Activated T-cell treated with anti-CD3 and anti-CD28 coated beads, Interleukin-2, amount 50 U/mL, for 72 hours (primary cell): ENCODE data around the gene FITM1. TPM values are rescaled to one million over a fixed set of nuclear protein-coding genes. Genes with fewer than 3 reads are reported as not detected.
"Not testable (repeated sequence)": the region's sequence is repeated elsewhere in the genome, so short reads cannot be mapped to it uniquely, and the experiment has no call there.

Source experiments
- ATAC-seq, 2 donors: fragments of 150-1000 bp; cut with Tn5 transposase; replicated peaks in 1 of 2; 2 replicates each; pipeline ENCODE4 v1.10.0; 2021; ENCODE audit warnings: moderate library complexity in 2 of 2, mild to moderate bottlenecking in 1 of 2
- DNase-seq, 2 donors: peaks; one replicate each; pipeline ENCODE4 v3.0.0; 2021 to 2022; ENCODE audit warnings: mixed read lengths in 1 of 2
- H3K27ac Mint-ChIP-seq: one replicate; pipeline ENCODE4 v1.8.0; 2022; ENCODE audit warnings: mild to moderate bottlenecking, moderate library complexity, mixed read lengths
- H3K27me3 Mint-ChIP-seq: one replicate; pipeline ENCODE4 v1.8.0; 2022; ENCODE audit warnings: low read depth, mixed read lengths
- H3K36me3 Mint-ChIP-seq, 2 donors: one replicate each; pipeline ENCODE4 v1.8.0; 2022; ENCODE audit warnings: mixed read lengths in 2 of 2, mild to moderate bottlenecking in 1 of 2; ENCODE audit not compliant: insufficient read depth in 2 of 2
- H3K4me1 Mint-ChIP-seq: one replicate; pipeline ENCODE4 v1.8.0; 2022; ENCODE audit warnings: low read depth, mixed read lengths
- H3K4me3 Mint-ChIP-seq, 2 donors: one replicate each; pipeline ENCODE4 v1.8.0; 2022; ENCODE audit warnings: mild to moderate bottlenecking in 2 of 2, mixed read lengths in 2 of 2, moderate library complexity in 2 of 2
- H3K9me3 Mint-ChIP-seq, 2 donors: one replicate each; pipeline ENCODE4 v1.8.0; 2022; ENCODE audit warnings: mixed read lengths in 2 of 2
- total RNA-seq, 2 donors: library from RNA; stranded (reverse); gene quantifications; one replicate each; pipeline ENCODE4 v1.2.3, GENCODE V29; 2022

Gene FITM1
- total RNA-seq, 2 donors from 2014 or later, result 0.46 to 2.2 TPM

DNA sequence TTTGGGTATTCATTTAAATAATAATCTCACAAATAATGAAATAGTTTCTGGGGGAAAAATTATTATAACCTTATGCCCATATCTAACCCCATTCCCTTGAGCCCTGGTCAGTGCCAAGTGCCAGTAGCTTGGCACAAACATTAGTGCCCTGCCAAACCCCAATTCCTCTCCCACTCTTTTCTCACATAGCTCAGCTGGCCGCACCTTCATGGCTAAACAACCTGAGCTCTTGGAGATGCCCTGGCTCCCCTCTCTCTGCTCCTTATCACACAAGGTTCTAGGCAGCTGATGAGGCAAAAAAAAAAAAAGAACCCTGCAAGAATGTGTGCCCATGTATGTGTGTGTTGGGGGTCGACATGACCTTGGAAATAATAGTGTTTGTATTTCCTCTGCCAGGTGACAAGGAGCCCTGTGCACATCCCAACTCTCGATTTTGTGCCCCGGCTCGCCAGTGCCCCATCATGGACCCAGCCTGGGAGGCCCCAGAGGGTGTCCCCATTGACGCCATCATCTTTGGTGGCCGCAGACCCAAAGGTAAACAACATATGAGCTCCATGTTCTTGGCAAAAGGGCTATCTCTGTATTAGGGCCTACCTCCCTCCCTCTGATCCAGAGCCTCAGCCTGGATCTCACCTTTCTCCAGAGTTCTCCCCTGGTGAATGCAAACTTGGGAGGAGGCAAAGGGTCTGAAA is 28.0 kb upstream of the FITM1 start:
- Mint-ChIP-seq H3K9me3 (no peaks in the 10 kb centered on the region), H3K36me3 (peaks cover 12 to 37% of the 10 kb centered on the region in 2 donors), H3K27ac (no peak overlapping the region), H3K4me3 (no peak overlapping the region), H3K27me3 (no peaks in the 10 kb centered on the region), H3K4me1 (no peaks in the 10 kb centered on the region)
- no peak for ATAC-seq
- DNase-seq, result no peak

DNA sequence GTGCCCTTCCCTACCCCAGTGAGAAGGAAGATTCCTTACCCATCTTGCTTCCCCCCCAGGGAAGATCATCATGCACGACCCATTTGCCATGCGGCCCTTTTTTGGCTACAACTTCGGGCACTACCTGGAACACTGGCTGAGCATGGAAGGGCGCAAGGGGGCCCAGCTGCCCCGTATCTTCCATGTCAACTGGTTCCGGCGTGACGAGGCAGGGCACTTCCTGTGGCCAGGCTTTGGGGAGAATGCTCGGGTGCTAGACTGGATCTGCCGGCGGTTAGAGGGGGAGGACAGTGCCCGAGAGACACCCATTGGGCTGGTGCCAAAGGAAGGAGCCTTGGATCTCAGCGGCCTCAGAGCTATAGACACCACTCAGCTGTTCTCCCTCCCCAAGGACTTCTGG is 27.0 kb upstream of the FITM1 start:
- DNase-seq (no peak), ATAC-seq (no peak)
- H3K4me3 Mint-ChIP-seq, result no peak overlapping the region
- H3K27ac Mint-ChIP-seq, result no peak overlapping the region
- peaks cover 12 to 32% of the 10 kb centered on the region in 2 donors for H3K36me3 Mint-ChIP-seq
- no peaks in the 10 kb centered on the region for H3K9me3 Mint-ChIP-seq
- H3K27me3 Mint-ChIP-seq, result no peaks in the 10 kb centered on the region
- peaks cover 4% of the 10 kb centered on the region for H3K4me1 Mint-ChIP-seq

DNA sequence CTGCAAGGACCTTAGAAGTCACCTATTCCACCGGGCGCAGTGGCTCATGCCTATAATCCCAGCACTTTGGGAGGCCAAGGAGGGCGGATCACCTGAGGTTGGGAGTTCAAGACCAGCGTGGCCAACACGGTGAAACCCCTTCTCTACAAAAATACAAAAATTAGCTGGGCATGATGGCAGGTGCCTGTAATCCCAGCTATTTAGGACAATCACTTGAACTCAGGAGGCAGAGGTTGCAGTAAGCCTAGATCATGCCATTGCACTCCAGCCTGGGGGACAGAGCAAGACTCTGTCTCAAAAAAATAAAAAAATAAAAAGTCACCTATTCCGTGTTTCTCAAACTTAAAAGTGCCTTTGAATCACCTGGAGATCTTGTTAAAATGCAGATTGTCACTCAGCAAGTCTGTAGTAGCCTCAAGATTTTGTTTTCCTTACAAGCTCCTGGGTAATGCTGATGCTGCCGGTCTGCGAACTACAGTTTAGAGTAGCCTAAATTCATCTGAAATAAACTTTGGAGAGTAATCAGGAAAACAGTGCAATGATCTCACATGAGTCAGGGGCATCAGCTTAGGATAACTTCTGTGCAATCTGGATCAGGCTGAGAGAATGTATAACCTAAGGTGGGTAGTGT is 24.7 kb upstream of the FITM1 start:
- H3K27me3 Mint-ChIP-seq, H3K9me3 Mint-ChIP-seq, DNase-seq, ATAC-seq, H3K4me3 Mint-ChIP-seq: not testable (repeated sequence)
- Mint-ChIP-seq H3K27ac (peak overlapping the region; percentile 81), H3K36me3 (peaks cover 9 to 27% of the 10 kb centered on the region in 2 donors), H3K4me1 (peaks cover 19% of the 10 kb centered on the region)

DNA sequence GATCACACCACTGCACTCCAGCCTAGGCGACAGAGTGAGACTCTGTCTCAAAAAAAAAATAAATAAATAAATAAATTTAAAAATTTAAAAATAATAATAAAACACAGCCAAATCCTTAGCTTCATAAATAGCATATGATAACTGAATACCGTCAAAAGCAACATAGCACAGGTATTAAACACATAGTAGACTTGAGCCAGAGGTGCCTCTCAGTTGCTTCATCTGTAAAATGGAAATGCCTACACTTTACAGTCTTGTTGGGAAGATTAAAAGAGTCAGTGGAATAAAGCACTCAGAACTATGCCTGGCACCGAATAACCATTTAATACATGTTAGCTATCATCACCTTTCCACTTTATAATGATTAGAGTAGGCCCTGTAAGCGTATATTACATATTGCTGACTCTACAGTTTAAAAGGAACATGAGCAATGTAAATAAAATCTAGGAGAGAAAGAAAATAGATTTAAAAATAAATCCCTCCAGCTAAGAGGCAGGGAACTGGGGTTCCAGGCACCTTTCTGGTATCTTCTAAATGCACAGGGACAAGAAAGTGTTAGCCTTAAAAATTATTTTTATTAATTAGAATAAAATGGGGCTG is 23.7 kb upstream of the FITM1 start:
- Mint-ChIP-seq H3K27ac (peak overlapping the region; percentile 22), H3K4me1 (peaks cover 19% of the 10 kb centered on the region), H3K27me3 (no peaks in the 10 kb centered on the region), H3K9me3 (no peaks in the 10 kb centered on the region), H3K4me3 (no peak overlapping the region), H3K36me3 (peaks cover 9 to 27% of the 10 kb centered on the region in 2 donors)
- DNase-seq, result no peak
- no peak for ATAC-seq

DNA sequence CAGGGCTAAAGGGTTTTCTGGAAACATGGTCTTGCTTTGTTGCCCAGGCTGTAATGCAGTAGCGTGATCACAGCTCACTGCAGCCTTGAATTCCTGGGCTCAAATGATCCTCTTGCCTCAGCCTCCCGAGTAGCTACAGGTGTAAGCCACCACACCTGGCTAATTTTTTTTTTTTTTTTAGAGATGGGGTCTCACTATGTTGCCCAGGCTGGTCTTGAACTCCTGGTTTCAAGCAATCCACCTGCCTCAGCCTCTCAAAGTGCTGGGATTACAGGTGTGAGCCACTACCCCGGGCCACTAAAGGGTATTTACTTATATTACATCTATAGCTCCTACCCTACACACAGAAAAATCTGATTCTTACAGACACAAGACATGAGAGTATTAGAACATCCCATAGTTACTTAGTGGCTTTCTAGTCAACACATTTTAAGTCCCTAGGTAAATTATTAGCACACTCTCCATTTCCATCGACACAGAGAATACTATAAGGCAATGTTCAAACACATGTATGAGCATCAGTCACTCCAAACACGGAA is 22.1 kb upstream of the FITM1 start:
- Mint-ChIP-seq H3K4me1 (peaks cover 19% of the 10 kb centered on the region), H3K4me3 (peak overlapping the region; percentile 24 to 30), H3K36me3 (peaks cover 6 to 15% of the 10 kb centered on the region in 2 donors), H3K27me3 (no peaks in the 10 kb centered on the region), H3K27ac (peak overlapping the region; percentile 87), H3K9me3 (no peaks in the 10 kb centered on the region)
- DNase-seq, result no peak
- peak in 1 of 2 donors; percentile 37 for ATAC-seq

DNA sequence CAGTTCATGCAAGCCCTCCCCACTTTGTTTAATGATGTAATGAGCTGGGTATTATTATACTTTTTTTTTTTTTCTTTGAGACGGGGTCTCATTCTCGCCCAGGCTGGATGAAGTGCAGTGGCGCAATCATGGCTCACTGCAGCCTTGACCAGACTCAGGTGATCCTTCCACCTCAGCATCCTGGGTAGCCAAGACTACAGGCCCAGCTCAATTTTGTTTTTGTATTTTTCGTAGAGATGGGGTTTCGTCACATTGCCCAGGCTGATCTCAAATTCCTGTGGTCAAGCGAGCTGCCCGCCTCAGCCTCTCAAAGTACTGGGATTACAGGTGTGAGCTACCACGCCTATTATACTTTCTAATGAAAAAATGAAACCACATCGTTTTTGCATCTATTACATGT is 20.4 kb upstream of the FITM1 start:
- no peak for ATAC-seq
- DNase-seq, result no peak
- Mint-ChIP-seq H3K36me3 (peaks cover under 1 to 1% of the 10 kb centered on the region in 2 donors), H3K9me3 (no peaks in the 10 kb centered on the region), H3K4me1 (peaks cover 20% of the 10 kb centered on the region), H3K4me3 (no peak overlapping the region), H3K27me3 (no peaks in the 10 kb centered on the region), H3K27ac (peak overlapping the region; percentile 28)

DNA sequence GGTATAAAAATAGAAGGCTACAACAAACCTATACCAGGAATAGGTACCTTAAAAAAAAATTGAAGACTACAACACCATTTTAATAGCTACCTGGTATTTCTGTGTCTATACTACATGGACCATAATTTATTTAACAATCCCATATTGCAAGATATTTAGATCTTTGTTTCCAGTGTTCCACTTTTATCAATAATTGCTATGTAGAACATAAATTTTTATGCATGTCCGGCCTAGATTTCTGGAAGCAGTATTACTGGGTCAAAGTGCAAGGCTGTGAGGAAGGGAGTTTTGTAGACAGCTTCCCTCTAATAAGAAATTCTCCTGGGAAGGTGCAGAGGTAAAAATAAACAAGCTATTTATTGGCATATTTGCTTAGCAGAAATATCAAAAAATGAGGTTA is 19.9 kb upstream of the FITM1 start:
- Mint-ChIP-seq H3K27ac (no peak overlapping the region), H3K27me3 (no peaks in the 10 kb centered on the region), H3K4me1 (peaks cover 24% of the 10 kb centered on the region), H3K9me3 (no peaks in the 10 kb centered on the region), H3K4me3 (no peak overlapping the region), H3K36me3 (peaks cover 5% of the 10 kb centered on the region in 2 donors)
- ATAC-seq (no peak), DNase-seq (no peak)

DNA sequence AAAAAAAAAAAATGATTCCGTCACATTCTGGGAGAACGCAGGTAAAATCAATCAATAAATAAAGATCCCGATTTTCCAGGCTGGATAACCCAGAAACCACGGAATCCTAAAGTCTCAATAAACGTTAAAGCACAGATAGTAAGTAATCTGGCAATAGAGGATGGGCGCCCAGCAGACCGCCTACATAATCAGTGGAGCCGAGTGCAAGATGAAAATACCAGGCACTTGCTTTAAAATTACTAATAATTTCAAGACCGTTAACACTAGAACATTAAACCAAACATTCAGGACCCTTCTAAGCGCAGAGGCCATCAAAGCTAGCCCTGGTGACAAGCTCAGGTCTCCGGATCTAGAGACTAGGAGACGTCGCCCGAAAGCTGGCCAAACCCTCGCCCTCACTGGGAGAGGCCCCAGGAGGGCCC is 17.1 kb upstream of the FITM1 start:
- peaks cover 35% of the 10 kb centered on the region for H3K4me1 Mint-ChIP-seq

DNA sequence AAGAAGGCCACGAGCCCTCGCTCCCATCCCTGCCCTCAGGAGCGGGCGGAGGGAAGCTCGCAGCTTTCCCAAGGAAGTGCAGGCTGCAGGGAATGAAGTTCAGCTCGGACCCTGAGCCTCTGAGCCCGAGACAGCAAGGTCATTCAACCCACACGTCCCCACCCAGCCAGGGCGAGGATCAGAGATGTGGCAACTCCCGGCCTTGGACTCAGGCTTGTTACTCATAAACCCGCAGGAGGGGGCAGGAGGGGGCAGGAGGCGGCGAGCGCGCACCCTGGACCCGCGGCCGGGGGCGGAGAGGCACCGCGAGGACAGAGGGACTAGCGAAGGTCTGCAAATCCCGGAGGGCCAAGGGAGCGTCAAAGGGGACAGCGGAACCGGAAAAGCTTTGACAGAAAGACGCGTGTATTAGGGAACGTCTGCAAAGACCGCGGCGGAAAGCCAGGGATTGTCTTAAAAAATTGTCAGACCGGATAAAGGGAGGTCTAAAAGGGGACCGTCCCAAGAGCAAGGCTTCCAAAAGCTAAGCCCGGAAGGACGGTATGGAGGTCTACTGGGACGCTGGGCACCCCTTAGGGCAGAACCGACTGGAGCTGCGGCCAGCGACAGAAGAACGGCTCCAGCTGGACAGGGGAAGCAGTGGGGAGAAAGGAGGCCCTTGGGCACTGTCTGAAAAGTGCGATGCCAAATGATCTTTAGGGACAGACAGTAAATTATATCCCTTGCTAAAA is 16.5 kb upstream of the FITM1 start:
- H3K9me3 Mint-ChIP-seq, result no peaks in the 10 kb centered on the region

More for the DNA sequence above, 17.1 kb upstream of the FITM1 start:
- Mint-ChIP-seq H3K9me3 (no peaks in the 10 kb centered on the region), H3K27ac (peak overlapping the region; percentile 94), H3K4me3 (peak overlapping the region; percentile 98 to 100), H3K27me3 (no peaks in the 10 kb centered on the region), H3K36me3 (peaks cover 9 to 22% of the 10 kb centered on the region in 2 donors)
- ATAC-seq (no peak), DNase-seq (no peak)

DNA sequence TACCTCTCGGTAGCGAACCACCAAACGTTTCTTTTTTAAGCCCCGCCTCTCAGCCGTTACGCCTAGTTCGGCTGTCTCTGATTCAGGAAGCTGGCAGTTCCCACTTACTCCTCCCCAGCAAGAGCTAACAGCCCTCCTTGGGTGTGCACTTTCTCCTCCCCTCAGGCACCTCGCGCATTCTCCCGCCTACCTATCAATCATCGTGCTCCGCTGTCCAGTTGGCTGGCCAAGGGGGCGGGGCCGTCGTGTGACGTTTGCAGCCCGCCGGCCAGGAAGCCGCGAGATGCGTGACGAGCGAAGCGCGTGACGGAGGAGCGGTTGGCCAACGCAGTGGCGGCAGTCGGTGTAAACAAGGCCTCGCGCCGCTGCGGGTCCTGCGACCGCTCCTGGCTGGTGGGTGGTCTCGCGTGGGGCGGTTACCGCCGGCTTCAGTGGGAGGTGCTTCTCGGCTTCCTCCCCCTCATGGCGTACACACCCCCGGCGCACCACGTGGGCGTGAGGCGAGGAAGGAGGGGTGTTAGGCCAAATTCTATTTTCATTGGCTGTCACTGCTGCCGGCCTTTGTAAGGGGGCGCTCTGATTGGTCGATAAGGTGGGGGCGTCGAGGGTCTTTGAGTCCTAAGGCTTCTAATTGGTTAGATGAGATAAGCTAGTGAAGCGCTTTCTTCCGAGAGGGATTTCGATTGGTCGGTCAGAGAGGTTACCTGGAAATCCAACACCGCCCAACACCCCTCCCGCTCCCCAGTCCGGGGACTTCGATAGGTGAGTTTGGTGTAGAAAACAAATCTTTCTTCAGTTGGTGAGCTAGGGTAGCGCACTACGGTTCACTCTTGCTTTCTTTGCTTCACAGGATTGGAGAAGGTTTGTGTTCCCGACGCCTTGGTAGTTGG is 15.7 kb upstream of the FITM1 start, which contains the start of the genes DCAF11 and NRL:
Gene DCAF11 (plus strand): TSS at position 246 of the 890 bp plus-strand sequence. CDS start 818 bp downstream, outside the sequence.
Gene NRL (minus strand): TSS at position 418 of the 890 bp plus-strand sequence. CDS start 32,101 bp downstream, outside the sequence.
- no peaks in the 10 kb centered on the region for H3K27me3 Mint-ChIP-seq
- peak within 1 kb of the TSS; percentile 98 to 100 for H3K4me3 Mint-ChIP-seq
- H3K4me1 Mint-ChIP-seq, result peaks cover 21% of the 10 kb centered on the region
- peak within 1 kb of the TSS; percentile 94 for H3K27ac Mint-ChIP-seq
- ATAC-seq (peak; percentile 88 to 89), DNase-seq (peak; percentile 99)
- H3K9me3 Mint-ChIP-seq, result no peaks in the 10 kb centered on the region
- H3K36me3 Mint-ChIP-seq, result peaks cover 14 to 34% of the 10 kb centered on the region in 2 donors

More for the DNA sequence above, 16.5 kb upstream of the FITM1 start:
- Mint-ChIP-seq H3K36me3 (peaks cover 12 to 28% of the 10 kb centered on the region in 2 donors), H3K27ac (peak overlapping the region; percentile 94), H3K4me1 (peaks cover 30% of the 10 kb centered on the region), H3K27me3 (no peaks in the 10 kb centered on the region), H3K4me3 (peak overlapping the region; percentile 98 to 100)
- ATAC-seq (peak; percentile 47), DNase-seq (peak; percentile 87 to 89)

DNA sequence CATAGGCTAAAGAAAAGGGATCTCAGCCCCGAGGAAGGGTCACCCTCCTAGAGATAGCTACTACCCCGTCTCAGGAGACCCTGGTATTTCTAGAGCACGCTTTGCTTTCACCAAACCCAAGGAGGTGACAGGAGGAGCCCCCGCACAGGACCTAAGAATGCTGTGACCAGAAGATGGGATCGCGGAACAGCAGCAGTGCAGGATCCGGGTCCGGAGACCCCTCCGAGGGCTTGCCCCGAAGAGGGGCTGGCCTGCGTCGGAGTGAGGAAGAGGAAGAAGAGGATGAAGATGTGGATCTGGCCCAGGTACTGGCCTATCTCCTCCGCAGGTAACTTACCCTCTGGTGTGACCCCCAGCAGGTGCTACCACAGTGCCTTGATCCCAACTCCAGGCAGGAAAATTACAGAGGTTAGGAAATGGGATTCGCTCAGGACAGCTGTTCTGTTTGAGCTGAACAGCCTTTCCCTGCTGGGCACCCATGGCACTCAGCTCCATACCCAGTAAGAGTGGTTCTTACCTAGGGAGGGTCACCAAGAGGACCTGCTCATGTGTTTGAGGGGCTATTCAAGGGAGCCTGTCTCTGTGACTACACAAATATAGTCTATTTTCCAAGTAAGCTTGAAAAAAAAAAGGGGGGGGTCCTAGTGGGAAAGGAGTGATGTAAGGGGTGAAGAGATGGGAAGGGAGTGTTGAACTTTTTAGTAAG is 14.9 kb upstream of the FITM1 start:
- Mint-ChIP-seq H3K4me1 (peaks cover 20% of the 10 kb centered on the region), H3K9me3 (no peaks in the 10 kb centered on the region), H3K36me3 (peaks cover 15 to 34% of the 10 kb centered on the region in 2 donors), H3K4me3 (peak overlapping the region; percentile 98 to 100), H3K27me3 (no peaks in the 10 kb centered on the region), H3K27ac (peak overlapping the region; percentile 94)
- ATAC-seq, result no peak
- DNase-seq, result no peak
